Neuron (in vitro differentiated cells): ENCODE results near the gene UBXN11.

Experiments used
- H2AFZ ChIP-seq: one replicate; pipeline ENCODE4 v1.6.1; 2013; ENCODE audit warnings: low read depth, mild to moderate bottlenecking, inconsistent platforms, low read length, moderate library complexity
- H3K27me3 ChIP-seq: one replicate; pipeline ENCODE4 v1.6.1; 2013; ENCODE audit warnings: low read length; ENCODE audit not compliant: insufficient read depth
- H3K36me3 ChIP-seq: one replicate; pipeline ENCODE4 v1.6.1; 2013; ENCODE audit warnings: low read length; ENCODE audit not compliant: insufficient read depth
- H3K4me1 ChIP-seq: one replicate; pipeline ENCODE4 v1.6.1; 2013; ENCODE audit warnings: low read length; ENCODE audit not compliant: insufficient read depth
- H3K4me3 ChIP-seq: 2 replicates; pipeline ENCODE4 v1.5.1; 2013; ENCODE audit warnings: mild to moderate bottlenecking, low read length, moderate library complexity
- H3K9me3 ChIP-seq: one replicate; pipeline ENCODE4 v1.6.1; 2013; ENCODE audit warnings: low read length

The UBXN11 gene

GRCh38 chr1:26274801-26275425, 31.5 kb downstream of the UBXN11 start:
- H3K4me1 ChIP-seq: peaks cover 15% of the 10 kb centered on the region
- H3K9me3 ChIP-seq: no peaks in the 10 kb centered on the region
- H3K27me3 ChIP-seq: no peaks in the 10 kb centered on the region
- no peak overlapping the region for H2AFZ ChIP-seq
- no peak overlapping the region for H3K4me3 ChIP-seq
- peaks cover 62% of the 10 kb centered on the region for H3K36me3 ChIP-seq

DNA sequence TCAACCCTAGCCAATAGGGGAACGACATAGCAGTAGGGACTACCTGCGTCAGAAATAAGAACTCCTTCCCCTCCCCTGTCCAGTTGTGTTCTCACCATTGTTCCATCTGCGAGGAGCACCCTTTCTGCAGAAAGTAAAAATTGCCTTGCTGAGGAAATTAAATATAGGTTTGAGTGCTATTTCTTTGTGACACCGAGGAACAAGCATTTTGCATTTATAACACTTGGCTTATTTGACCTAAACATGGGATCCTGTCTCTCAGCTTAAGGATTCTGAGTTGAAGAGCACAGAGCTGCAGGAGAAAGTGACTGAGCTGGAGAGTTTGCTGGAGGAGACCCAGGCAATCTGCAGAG, 37.3 kb downstream of the UBXN11 start:
- Histone ChIP-seq H3K36me3 (peaks cover 55% of the 10 kb centered on the region), H3K9me3 (peaks cover 12% of the 10 kb centered on the region), H2AFZ (no peak overlapping the region), H3K27me3 (no peaks in the 10 kb centered on the region), H3K4me1 (no peaks in the 10 kb centered on the region), H3K4me3 (no peak overlapping the region)

DNA sequence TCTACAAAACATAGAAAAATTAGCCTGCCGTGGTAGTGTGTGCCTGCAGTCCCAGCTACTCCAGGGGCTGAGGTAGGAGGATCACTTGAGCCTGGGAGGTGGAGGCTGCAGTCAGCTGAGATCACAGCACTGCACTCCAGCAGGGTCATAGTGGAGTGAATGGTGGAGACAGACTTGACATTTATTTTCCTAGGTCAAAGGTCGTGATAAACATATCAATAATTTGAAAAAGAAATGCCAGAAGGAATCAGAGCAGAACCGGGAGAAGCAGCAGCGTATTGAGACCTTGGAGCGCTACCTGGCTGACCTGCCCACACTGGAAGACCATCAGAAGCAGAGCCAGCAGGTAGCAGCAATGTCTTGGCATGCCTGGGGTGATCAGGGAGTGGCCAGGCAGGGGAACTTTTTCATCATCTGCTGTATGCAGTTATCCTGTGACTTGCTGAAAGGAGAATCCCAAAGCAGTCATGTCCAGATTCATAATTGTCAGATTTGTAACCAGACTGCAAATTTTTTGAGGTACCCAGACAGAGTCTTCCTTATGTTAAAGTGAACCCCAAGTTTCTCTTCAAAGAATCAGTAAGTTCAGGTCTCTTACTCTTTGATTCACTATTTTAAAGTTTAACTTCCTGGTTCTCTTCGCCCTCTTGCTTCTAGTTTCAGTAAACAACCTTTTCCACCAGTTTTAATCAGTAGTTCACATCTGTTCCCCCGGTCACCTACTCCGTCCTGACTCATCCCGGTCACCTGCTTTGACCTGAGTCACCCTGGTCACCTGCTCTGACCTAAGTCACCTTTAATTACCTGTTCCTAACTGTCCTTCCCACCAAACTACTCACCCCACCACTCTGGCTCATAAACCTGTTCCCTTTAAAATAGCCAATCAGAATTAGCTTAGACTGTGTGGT, 37.9 kb downstream of the UBXN11 start:
- Histone ChIP-seq H3K36me3 (peaks cover 57% of the 10 kb centered on the region), H2AFZ (no peak overlapping the region), H3K9me3 (peaks cover 12% of the 10 kb centered on the region), H3K27me3 (no peaks in the 10 kb centered on the region), H3K4me3 (no peak overlapping the region), H3K4me1 (no peaks in the 10 kb centered on the region)

DNA sequence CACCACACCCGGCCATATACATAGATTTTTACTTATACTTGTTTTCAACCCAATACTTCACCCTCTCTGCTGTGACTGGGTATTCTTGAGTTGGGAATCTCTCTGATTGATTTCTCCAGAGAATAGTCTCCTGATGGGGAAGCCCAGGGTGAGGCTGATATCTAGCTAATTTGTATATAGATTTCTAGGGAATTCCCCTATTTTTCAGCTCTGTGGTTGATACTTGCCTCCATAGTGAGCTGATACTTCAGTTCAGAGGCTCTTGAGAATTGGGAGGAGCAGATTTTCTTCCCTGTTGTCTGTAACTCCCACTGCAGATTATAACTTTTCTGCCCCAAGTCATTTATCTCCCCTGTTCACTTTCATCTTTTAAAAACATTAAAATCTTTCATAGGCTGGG, 41.0 kb downstream of the UBXN11 start:
- H3K36me3 ChIP-seq: peaks cover 51% of the 10 kb centered on the region
- peaks cover 12% of the 10 kb centered on the region for H3K9me3 ChIP-seq
- H3K4me3 ChIP-seq: no peak overlapping the region
- H3K4me1 ChIP-seq: no peaks in the 10 kb centered on the region
- H3K27me3 ChIP-seq: no peaks in the 10 kb centered on the region
- no peak overlapping the region for H2AFZ ChIP-seq

DNA sequence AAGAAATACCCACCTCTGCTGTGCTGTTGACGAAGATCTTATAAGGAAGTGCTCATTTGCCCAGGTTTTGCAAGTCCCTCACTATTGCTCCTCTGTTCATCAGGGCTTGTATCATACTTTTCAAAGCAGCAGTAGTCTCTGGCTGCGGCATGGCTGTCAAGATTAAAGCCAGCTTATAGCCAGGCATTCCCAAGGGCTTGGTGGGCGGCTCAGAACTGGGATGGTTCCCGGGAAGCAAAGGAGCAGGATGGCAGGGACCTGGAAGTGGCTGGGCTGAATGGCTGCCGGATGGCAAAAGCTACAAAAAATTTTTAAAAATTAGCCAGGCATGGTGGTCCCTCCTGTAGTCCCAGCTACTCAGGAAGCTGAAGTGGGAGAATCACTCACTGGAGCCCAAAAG, 43.2 kb downstream of the UBXN11 start:
- Histone ChIP-seq H3K4me3 (no peak overlapping the region), H3K4me1 (no peaks in the 10 kb centered on the region), H3K36me3 (peaks cover 52% of the 10 kb centered on the region), H2AFZ (no peak overlapping the region), H3K9me3 (peaks cover 3% of the 10 kb centered on the region), H3K27me3 (no peaks in the 10 kb centered on the region)

- no peaks in the 10 kb centered on the region for H3K9me3 ChIP-seq
- H2AFZ ChIP-seq: no peak overlapping the region
- H3K27me3 ChIP-seq: no peaks in the 10 kb centered on the region
- H3K4me3 ChIP-seq: no peak overlapping the region
- H3K36me3 ChIP-seq: peaks cover 74% of the 10 kb centered on the region
- H3K4me1 ChIP-seq: no peaks in the 10 kb centered on the region
These were observed 46.9 kb downstream of the UBXN11 start for GRCh38 chr1:26259578-26259977.

- H3K4me1 ChIP-seq: no peaks in the 10 kb centered on the region
- no peaks in the 10 kb centered on the region for H3K27me3 ChIP-seq
- H2AFZ ChIP-seq: no peak overlapping the region
- no peaks in the 10 kb centered on the region for H3K9me3 ChIP-seq
- peaks cover 75% of the 10 kb centered on the region for H3K36me3 ChIP-seq
- no peak overlapping the region for H3K4me3 ChIP-seq
These were observed 47.4 kb downstream of the UBXN11 start for GRCh38 chr1:26259005-26259404.

DNA sequence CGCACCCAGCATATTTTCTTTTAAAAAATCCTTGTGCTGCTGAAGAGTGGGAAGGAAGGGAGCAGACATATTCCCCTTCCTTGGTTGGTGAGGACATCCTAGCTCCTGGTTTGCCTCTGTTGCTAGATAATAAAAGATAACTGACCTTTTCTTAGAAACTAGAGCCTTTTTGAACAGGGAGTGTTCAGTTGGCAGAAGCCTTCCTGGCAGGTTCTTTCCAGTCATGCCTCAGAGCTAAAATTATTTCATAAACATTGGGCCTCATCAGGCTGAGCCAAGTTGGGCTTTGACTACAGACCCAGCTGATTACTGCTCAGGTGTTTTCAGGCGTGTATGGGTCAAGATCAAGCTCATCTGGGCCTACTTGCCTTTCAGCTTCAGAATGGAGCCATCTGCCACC, 49.2 kb downstream of the UBXN11 start:
- Histone ChIP-seq H3K27me3 (no peaks in the 10 kb centered on the region), H2AFZ (no peak overlapping the region), H3K4me1 (no peaks in the 10 kb centered on the region), H3K4me3 (no peak overlapping the region), H3K9me3 (no peaks in the 10 kb centered on the region), H3K36me3 (peaks cover 62% of the 10 kb centered on the region)

GRCh38 chr1:26254404-26254803, 52.0 kb downstream of the UBXN11 start:
- Histone ChIP-seq H3K36me3 (peaks cover 63% of the 10 kb centered on the region), H3K27me3 (no peaks in the 10 kb centered on the region), H3K4me1 (no peaks in the 10 kb centered on the region), H3K9me3 (peaks cover 7% of the 10 kb centered on the region), H3K4me3 (no peak overlapping the region), H2AFZ (no peak overlapping the region)

DNA sequence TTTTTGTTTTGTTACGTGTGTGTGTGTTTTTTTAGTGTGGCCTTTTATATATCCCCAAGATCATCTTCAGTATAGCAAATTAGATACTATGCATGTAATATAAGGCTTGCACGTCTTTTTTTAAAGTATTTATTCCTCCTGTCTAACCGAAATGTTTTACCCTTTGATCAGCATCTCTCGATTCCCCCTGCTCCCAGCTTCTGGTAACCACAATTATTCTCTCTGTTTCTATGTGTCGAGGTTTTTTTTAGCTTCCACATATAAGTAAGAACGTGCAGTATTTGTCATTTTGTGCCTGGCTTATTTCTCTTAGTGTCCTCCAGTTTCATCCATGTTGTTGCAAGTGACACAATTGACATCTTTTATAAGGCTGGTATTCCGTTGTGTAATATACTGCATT, 53.7 kb downstream of the UBXN11 start:
- Histone ChIP-seq H2AFZ (no peak overlapping the region), H3K36me3 (peaks cover 55% of the 10 kb centered on the region), H3K27me3 (no peaks in the 10 kb centered on the region), H3K4me3 (no peak overlapping the region), H3K4me1 (no peaks in the 10 kb centered on the region), H3K9me3 (peaks cover 7% of the 10 kb centered on the region)

GRCh38 chr1:26239936-26240335, 66.5 kb downstream of the UBXN11 start:
- Histone ChIP-seq H3K27me3 (no peaks in the 10 kb centered on the region), H3K4me3 (no peak overlapping the region), H3K4me1 (peaks cover 3% of the 10 kb centered on the region), H2AFZ (no peak overlapping the region), H3K9me3 (no peaks in the 10 kb centered on the region), H3K36me3 (peaks cover 11% of the 10 kb centered on the region)

DNA sequence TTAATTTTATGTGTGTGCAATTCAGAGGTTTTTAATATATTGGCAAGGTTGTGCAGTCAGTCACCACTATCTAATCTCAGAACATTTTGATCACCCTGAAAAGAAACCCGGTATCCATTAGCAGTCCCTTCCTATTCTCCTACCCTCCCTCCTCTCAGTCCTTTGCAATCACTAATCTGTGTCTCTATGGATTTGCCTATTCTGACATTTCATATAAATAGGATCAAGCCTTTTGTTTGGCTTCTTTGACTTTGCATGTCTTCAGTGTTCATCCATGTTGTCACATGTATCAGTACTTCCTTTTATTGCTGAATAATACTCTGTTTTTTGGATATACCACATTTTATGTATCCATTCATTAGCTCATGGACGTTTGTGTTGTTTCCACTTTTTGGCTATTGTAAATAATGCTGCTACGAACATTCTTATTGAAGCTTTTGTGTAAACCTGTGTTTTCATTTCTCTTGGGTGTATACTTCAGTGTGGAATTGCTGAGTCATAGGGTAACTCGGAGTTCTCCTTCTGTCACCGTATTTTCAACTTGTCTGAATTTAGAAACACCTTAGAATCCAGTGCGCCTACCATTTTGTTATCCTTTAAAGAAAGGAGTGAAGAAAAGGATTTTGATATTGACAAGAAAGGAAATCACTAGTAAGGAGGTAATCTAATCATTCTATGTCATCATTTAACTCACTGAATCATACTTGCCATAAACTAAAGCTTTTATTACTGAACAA, 69.0 kb downstream of the UBXN11 start:
- Histone ChIP-seq H3K9me3 (no peaks in the 10 kb centered on the region), H3K4me1 (peaks cover 6% of the 10 kb centered on the region), H3K27me3 (no peaks in the 10 kb centered on the region), H3K36me3 (no peaks in the 10 kb centered on the region), H2AFZ (no peak overlapping the region), H3K4me3 (no peak overlapping the region)
